ENCODE measurements around the gene DUSP16.

The DUSP16 gene

DNA sequence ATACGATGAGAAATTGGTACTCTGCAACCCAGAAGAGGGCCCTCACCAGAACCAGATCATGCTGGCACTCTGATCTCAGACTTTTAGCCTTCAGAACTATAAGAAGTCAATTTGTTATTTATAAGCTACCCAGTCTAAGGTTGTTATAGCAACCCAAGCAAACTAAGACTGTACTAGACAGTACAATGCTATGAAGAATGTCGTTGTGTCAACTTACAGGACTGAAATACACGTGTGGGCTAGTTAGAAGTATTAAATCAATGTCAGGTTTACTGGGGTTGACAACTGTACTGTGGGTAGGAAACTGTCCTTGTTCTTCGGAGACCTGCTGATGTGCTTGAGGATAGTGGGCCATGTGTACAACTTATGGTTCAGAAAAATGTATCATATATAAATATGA, 19.7 kb downstream of the DUSP16 start:
- POLR2A ChIA-PET, result no interaction called here
- TF ChIP-seq, protein P1, sequence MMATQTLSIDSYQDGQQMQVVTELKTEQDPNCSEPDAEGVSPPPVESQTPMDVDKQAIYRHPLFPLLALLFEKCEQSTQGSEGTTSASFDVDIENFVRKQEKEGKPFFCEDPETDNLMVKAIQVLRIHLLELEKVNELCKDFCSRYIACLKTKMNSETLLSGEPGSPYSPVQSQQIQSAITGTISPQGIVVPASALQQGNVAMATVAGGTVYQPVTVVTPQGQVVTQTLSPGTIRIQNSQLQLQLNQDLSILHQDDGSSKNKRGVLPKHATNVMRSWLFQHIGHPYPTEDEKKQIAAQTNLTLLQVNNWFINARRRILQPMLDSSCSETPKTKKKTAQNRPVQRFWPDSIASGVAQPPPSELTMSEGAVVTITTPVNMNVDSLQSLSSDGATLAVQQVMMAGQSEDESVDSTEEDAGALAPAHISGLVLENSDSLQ (IDR thresholded peaks at IDR 0.05), result peak; percentile 67
- TF ChIP-seq BHLHE40 (IDR thresholded peaks at IDR 0.05; ENCODE audit: borderline replicate concordance), result no peak
- no peak for DNase-seq (ENCODE audit: extremely low spot score)
- CTCF ChIA-PET, result no interaction called here

GRCh38 chr12:12542286-12542685, 20.4 kb downstream of the DUSP16 start:
- POLR2A ChIA-PET, result no interaction called here
- DNase-seq (ENCODE audit: extremely low spot score), result no peak
- CTCF ChIA-PET, result no interaction called here
- no peak for TF ChIP-seq BHLHE40 (IDR thresholded peaks at IDR 0.05; ENCODE audit: borderline replicate concordance)
- TF ChIP-seq ARNT (IDR thresholded peaks at IDR 0.05), result no peak
- no peak for TF ChIP-seq SP1 (IDR thresholded peaks at IDR 0.05)
- no peak for TF ChIP-seq FOXM1 (IDR thresholded peaks at IDR 0.05; ENCODE audit: borderline replicate concordance)
- TF ChIP-seq NFRKB (IDR thresholded peaks at IDR 0.05), result no peak
- TF ChIP-seq L3MBTL2 (conservative IDR thresholded peaks at IDR 0.05), result no peak
- TF ChIP-seq FOXA1 (IDR thresholded peaks at IDR 0.05), result no peak
- no peak for TF ChIP-seq FOXK2 (IDR thresholded peaks at IDR 0.05)
- no peak for TF ChIP-seq CTBP1 (IDR thresholded peaks at IDR 0.05; ENCODE audit: borderline replicate concordance)
- TF ChIP-seq, protein P1 (IDR thresholded peaks at IDR 0.05), result no peak
- no peak for TF ChIP-seq HDGF (IDR thresholded peaks at IDR 0.05; ENCODE audit: borderline replicate concordance)
- TF ChIP-seq SUZ12 (IDR thresholded peaks at IDR 0.05), result no peak
- TF ChIP-seq TARDBP (IDR thresholded peaks at IDR 0.05), result no peak
- TF ChIP-seq ELF4 (IDR thresholded peaks at IDR 0.05), result no peak
- no peak for TF ChIP-seq LEF1 (IDR thresholded peaks at IDR 0.05; ENCODE audit: borderline replicate concordance)

- POLR2A ChIA-PET, result no interaction called here
- DNase-seq (ENCODE audit: extremely low spot score), result no peak
- CTCF ChIA-PET, result no interaction called here
- TF ChIP-seq NFRKB (IDR thresholded peaks at IDR 0.05), result no peak
- no peak for TF ChIP-seq LEF1 (IDR thresholded peaks at IDR 0.05; ENCODE audit: borderline replicate concordance)
- no peak for TF ChIP-seq FOXA1 (IDR thresholded peaks at IDR 0.05)
- no peak for TF ChIP-seq HDGF (IDR thresholded peaks at IDR 0.05; ENCODE audit: borderline replicate concordance)
- TF ChIP-seq FOXM1 (IDR thresholded peaks at IDR 0.05; ENCODE audit: borderline replicate concordance), result no peak
- no peak for TF ChIP-seq ARNT (IDR thresholded peaks at IDR 0.05)
- no peak for TF ChIP-seq TARDBP (IDR thresholded peaks at IDR 0.05)
- TF ChIP-seq ZNF384 (IDR thresholded peaks at IDR 0.05), result no peak
- TF ChIP-seq, protein P1 (IDR thresholded peaks at IDR 0.05), result no peak
- no peak for TF ChIP-seq ELF4 (IDR thresholded peaks at IDR 0.05)
- TF ChIP-seq FOXK2 (IDR thresholded peaks at IDR 0.05), result no peak
- no peak for TF ChIP-seq CTBP1 (IDR thresholded peaks at IDR 0.05; ENCODE audit: borderline replicate concordance)
- TF ChIP-seq SUZ12 (IDR thresholded peaks at IDR 0.05), result no peak
Observed at GRCh38 chr12:12541782-12542181, 20.9 kb downstream of the DUSP16 start.

DNA sequence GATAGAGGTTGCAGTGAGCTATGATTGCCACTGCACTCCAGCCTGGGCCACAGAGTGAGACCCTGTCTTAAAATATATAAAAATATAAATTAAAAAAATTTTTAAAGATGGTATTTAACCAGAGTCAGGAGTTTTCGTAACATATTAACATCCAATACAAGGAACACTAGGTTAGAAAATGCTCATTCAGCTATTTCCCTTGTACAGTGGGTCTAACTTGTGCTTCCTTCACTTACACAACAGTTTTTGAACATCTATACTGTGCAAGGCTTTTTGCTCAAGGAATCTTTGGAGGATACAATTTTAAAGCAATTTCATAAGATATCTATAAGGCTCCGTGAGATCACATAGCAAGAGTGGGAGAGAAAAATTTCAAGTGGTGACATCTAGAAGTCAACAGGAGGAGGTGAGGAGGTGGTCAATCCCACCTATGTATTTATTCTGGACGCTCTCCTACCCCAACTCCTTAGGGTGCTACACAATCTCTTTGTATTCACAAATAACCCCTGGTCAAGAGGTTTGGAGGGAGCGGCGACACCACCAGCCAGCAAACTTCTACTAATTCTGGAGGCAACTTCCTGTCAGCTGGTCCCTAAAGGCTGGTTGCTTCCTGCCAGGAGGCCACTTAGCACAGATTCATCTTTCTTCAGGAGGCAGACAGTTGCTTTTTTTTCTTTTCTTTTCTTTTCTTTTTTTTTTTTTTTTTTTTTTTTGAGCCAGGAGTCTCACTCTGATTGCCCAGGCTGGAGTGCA, 22.2 kb downstream of the DUSP16 start:
- ChIA-PET CTCF (no interaction called here), POLR2A (no interaction called here)
- no peak for DNase-seq (ENCODE audit: extremely low spot score)
- no peak for TF ChIP-seq FOXK2 (IDR thresholded peaks at IDR 0.05)
- TF ChIP-seq ZNF384 (IDR thresholded peaks at IDR 0.05), result no peak
- TF ChIP-seq TARDBP (IDR thresholded peaks at IDR 0.05), result no peak
- TF ChIP-seq ARNT (IDR thresholded peaks at IDR 0.05), result no peak
- TF ChIP-seq CTBP1 (IDR thresholded peaks at IDR 0.05; ENCODE audit: borderline replicate concordance), result no peak
- TF ChIP-seq SUZ12 (IDR thresholded peaks at IDR 0.05), result no peak
- TF ChIP-seq ELF4 (IDR thresholded peaks at IDR 0.05), result no peak
- TF ChIP-seq SP1 (IDR thresholded peaks at IDR 0.05), result no peak
- no peak for TF ChIP-seq FOXM1 (IDR thresholded peaks at IDR 0.05; ENCODE audit: borderline replicate concordance)

DNA sequence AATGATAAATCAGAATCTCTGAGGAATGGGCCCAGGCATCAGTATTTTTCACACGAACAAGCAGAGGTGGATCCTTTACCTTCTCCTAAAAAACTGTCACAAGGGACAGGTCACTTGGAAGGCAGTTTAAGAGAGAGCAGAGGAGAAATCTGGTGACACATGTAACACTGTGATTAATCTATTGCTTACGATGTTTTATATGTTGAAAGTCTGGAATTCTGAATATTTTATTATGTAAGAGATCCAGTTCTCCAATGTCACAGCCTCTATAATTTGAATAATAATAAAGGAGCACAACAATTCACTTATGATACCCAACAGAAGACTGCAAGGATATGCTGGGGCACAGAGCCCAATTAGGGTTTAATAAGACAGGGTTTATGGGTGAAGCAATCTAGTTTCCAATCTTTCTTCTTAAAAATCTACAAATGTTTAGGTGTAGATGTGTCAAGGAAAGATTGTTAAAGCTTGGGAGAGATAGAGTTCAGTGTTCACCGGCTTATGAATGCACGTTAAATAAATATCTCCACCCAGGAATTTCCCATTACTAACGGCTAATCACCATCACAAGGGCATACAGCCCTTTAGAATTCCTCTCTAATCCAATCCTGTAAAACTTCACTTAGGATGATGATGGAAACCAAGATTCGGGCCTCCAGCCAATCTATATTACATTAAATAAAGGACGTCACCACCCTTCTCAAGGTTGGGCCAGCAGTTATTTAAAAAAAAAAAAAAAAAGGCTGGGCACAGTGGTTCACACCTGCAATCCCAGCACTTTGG, 23.4 kb downstream of the DUSP16 start:
- TF ChIP-seq NFRKB (IDR thresholded peaks at IDR 0.05) (no peak), ZNF384 (IDR thresholded peaks at IDR 0.05) (no peak), BHLHE40 (IDR thresholded peaks at IDR 0.05; ENCODE audit: borderline replicate concordance) (no peak), FOXK2 (IDR thresholded peaks at IDR 0.05) (no peak), ELF4 (IDR thresholded peaks at IDR 0.05) (no peak), LEF1 (IDR thresholded peaks at IDR 0.05; ENCODE audit: borderline replicate concordance) (no peak), FOXA1 (IDR thresholded peaks at IDR 0.05) (no peak), FOXM1 (IDR thresholded peaks at IDR 0.05; ENCODE audit: borderline replicate concordance) (no peak), ARNT (IDR thresholded peaks at IDR 0.05) (no peak), SUZ12 (IDR thresholded peaks at IDR 0.05) (no peak), SP1 (IDR thresholded peaks at IDR 0.05) (no peak)
- TF ChIP-seq, protein P1 (IDR thresholded peaks at IDR 0.05), result no peak
- DNase-seq (ENCODE audit: extremely low spot score), result no peak
- CTCF ChIA-PET, result interaction anchor here (0.7 kb wide), 1 partner anchor 24 kb away, joined by 3 read pairs; no protein-coding TSS in a partner anchor
- POLR2A ChIA-PET, result no interaction called here

All from HEK293T (cell line).